Neural progenitor cell (in vitro differentiated cells): ENCODE results near the gene MAGEA8. TPM values are rescaled to one million over a fixed set of nuclear protein-coding genes. Genes with fewer than 3 reads are reported as not detected.
A peak's percentile ranks its signal among the peaks of the same experiment; 100 is the strongest.

ENCODE experiments used
- DNase-seq: peaks from one replicate; pipeline ENCODE4 v3.0.0-alpha.2; 2016; ENCODE audit warnings: low spot score
- H2AFZ ChIP-seq: fragments of 200-600 bp; sonication (generic); replicated peaks from 2 replicates; pipeline ENCODE4 v1.6.1; 2016; ENCODE audit warnings: antibody characterized with exemption
- H3F3A ChIP-seq: fragments of 200-600 bp; sonication (generic); 2 replicates; pipeline ENCODE4 v1.6.1; 2016; ENCODE audit warnings: antibody characterized with exemption, low read depth
- H3K27ac ChIP-seq: fragments of 200-600 bp; sonication (generic); 2 replicates; pipeline ENCODE4 v1.5.1; 2016; ENCODE audit warnings: mild to moderate bottlenecking
- H3K27me3 ChIP-seq: fragments of 200-600 bp; sonication (generic); 2 replicates; pipeline ENCODE4 v1.6.1; 2016; ENCODE audit warnings: mild to moderate bottlenecking, moderate library complexity
- H3K36me3 ChIP-seq: fragments of 200-600 bp; sonication (generic); 2 replicates; pipeline ENCODE4 v1.5.1; 2016
- H3K4me1 ChIP-seq: fragments of 200-600 bp; sonication (generic); 2 replicates; pipeline ENCODE4 v1.6.1; 2016; ENCODE audit warnings: mixed run types
- H3K4me2 ChIP-seq: fragments of 200-600 bp; sonication (generic); 2 replicates; pipeline ENCODE4 v1.6.1; 2016
- H3K4me3 ChIP-seq: fragments of 200-600 bp; sonication (generic); 2 replicates; pipeline ENCODE4 v1.5.1; 2016
- H3K79me2 ChIP-seq: fragments of 200-600 bp; sonication (generic); 2 replicates; pipeline ENCODE4 v1.6.1; 2016; ENCODE audit warnings: low read depth
- H3K9ac ChIP-seq: fragments of 200-600 bp; sonication (generic); 2 replicates; pipeline ENCODE4 v1.6.1; 2016
- H3K9me3 ChIP-seq: fragments of 200-600 bp; sonication (generic); 2 replicates; pipeline ENCODE4 v1.5.1; 2016; ENCODE audit warnings: low read depth
- H4K20me1 ChIP-seq: fragments of 200-600 bp; sonication (generic); 2 replicates; pipeline ENCODE4 v1.6.1; 2016; ENCODE audit warnings: low read depth
- H3K27ac Mint-ChIP-seq: 3 replicates; pipeline ENCODE4 v1.8.0; 2021; ENCODE audit warnings: mixed read lengths
- H3K27me3 Mint-ChIP-seq: 2 replicates; pipeline ENCODE4 v1.8.0; 2022; ENCODE audit warnings: low read depth, mild to moderate bottlenecking, inconsistent platforms, moderate library complexity, mixed read lengths; ENCODE audit not compliant: insufficient read depth
- H3K36me3 Mint-ChIP-seq: 3 replicates; pipeline ENCODE4 v1.8.0; 2021; ENCODE audit warnings: mixed read lengths
- H3K4me1 Mint-ChIP-seq: 3 replicates; pipeline ENCODE4 v1.8.0; 2021; ENCODE audit warnings: mixed read lengths
- H3K4me3 Mint-ChIP-seq: 3 replicates; pipeline ENCODE4 v1.8.0; 2021; ENCODE audit warnings: mild to moderate bottlenecking, moderate library complexity, mixed read lengths
- H3K9me3 Mint-ChIP-seq: 3 replicates; pipeline ENCODE4 v1.8.0; 2020; ENCODE audit warnings: mixed read lengths
- EZH2 ChIP-seq: fragments of 200-600 bp; sonication (generic); IDR thresholded peaks from 2 replicates; pipeline ENCODE4 v1.6.1; 2017; ENCODE audit warnings: antibody characterized with exemption, mild to moderate bottlenecking, moderate library complexity
- EZH2phosphoT487 ChIP-seq: fragments of 200-600 bp; sonication (generic); IDR thresholded peaks from 2 replicates; pipeline ENCODE4 v1.6.1; 2017; ENCODE audit warnings: antibody characterized with exemption
- total RNA-seq: library from RNA; depleted of rRNA; stranded (reverse); fragments of >200 nt; gene quantifications from 2 replicates; pipeline ENCODE4 v1.2.3, GENCODE V29; 2015; ENCODE audit warnings: low replicate concordance
- TF ChIP-seq, protein P1 (sequence below): fragments of 200-600 bp; sonication (generic); IDR thresholded peaks from 2 replicates; pipeline ENCODE4 v1.5.1; 2017; ENCODE audit warnings: antibody characterized with exemption, mild to moderate bottlenecking

The MAGEA8 gene
- total RNA-seq, 1 donor from 2014 or later: not detected

DNA sequence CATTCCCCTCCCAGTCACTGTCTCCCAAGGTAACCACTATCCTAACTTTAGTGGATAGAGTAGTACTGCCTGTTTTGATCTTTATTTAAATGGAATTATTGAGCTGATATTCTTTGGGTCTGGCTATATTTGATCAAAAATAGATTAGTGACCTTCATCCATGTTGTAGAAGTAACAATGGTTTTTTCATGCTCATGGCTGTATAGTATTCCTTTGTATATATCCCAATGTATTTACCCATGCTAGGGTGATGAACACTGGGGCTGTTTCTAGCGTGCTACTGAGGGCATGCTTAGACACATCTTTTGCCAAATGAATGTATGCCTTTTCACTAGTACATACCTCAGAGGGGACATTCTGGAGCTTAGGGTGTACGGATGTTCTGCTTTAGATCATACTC, 10.1 kb upstream of the MAGEA8 start:
- no peaks in the 10 kb centered on the region for H3K79me2 ChIP-seq
- H3K9me3 ChIP-seq: no peaks in the 10 kb centered on the region
- H3K27me3 Mint-ChIP-seq: no peaks in the 10 kb centered on the region
- H3K4me3 Mint-ChIP-seq: no peak overlapping the region
- no peak for DNase-seq
- no peaks in the 10 kb centered on the region for H3K4me1 Mint-ChIP-seq
- H3K4me1 ChIP-seq: no peaks in the 10 kb centered on the region
- no peak overlapping the region for H3K27ac Mint-ChIP-seq
- TF ChIP-seq, protein P1, sequence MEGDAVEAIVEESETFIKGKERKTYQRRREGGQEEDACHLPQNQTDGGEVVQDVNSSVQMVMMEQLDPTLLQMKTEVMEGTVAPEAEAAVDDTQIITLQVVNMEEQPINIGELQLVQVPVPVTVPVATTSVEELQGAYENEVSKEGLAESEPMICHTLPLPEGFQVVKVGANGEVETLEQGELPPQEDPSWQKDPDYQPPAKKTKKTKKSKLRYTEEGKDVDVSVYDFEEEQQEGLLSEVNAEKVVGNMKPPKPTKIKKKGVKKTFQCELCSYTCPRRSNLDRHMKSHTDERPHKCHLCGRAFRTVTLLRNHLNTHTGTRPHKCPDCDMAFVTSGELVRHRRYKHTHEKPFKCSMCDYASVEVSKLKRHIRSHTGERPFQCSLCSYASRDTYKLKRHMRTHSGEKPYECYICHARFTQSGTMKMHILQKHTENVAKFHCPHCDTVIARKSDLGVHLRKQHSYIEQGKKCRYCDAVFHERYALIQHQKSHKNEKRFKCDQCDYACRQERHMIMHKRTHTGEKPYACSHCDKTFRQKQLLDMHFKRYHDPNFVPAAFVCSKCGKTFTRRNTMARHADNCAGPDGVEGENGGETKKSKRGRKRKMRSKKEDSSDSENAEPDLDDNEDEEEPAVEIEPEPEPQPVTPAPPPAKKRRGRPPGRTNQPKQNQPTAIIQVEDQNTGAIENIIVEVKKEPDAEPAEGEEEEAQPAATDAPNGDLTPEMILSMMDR: no peak
- TF ChIP-seq EZH2 (no peak), EZH2phosphoT487 (no peak)
- no peaks in the 10 kb centered on the region for H4K20me1 ChIP-seq
- no peaks in the 10 kb centered on the region for H3K27me3 ChIP-seq
- H2AFZ ChIP-seq: no peak overlapping the region
- no peaks in the 10 kb centered on the region for H3K36me3 ChIP-seq
- H3K9ac ChIP-seq: no peak overlapping the region
- no peaks in the 10 kb centered on the region for H3F3A ChIP-seq
- no peak overlapping the region for H3K4me3 ChIP-seq
- peaks cover 5% of the 10 kb centered on the region for H3K9me3 Mint-ChIP-seq
- no peak overlapping the region for H3K4me2 ChIP-seq
- H3K27ac ChIP-seq: no peak overlapping the region
- no peaks in the 10 kb centered on the region for H3K36me3 Mint-ChIP-seq

DNA sequence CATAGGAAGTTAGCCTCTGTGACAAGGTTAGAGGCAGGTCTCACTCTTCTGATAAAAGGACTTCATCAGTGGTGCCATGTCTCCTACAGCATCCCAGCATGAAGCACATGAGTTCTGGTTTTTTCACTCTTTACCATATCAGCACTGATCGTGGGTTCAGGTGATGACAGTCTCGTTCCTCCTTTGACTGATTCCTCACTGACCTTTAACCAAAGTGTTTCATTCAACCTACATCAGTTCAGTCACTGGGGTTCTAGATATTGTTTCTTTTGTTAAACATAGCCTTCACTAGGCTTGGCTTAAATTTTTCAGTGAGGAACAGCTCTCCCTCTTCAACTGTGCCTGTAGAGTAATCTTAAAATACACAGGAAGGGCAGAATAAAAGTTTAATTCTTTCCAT, 9.6 kb upstream of the MAGEA8 start:
- H3K36me3 Mint-ChIP-seq: no peaks in the 10 kb centered on the region
- no peak overlapping the region for H3K9ac ChIP-seq
- no peaks in the 10 kb centered on the region for H3K36me3 ChIP-seq
- no peaks in the 10 kb centered on the region for H3K9me3 ChIP-seq
- H2AFZ ChIP-seq: no peak overlapping the region
- H3K9me3 Mint-ChIP-seq: peaks cover 5% of the 10 kb centered on the region
- H3K79me2 ChIP-seq: no peaks in the 10 kb centered on the region
- no peak overlapping the region for H3K4me3 Mint-ChIP-seq
- H3K4me1 ChIP-seq: no peaks in the 10 kb centered on the region
- no peak overlapping the region for H3K4me3 ChIP-seq
- H3K27ac Mint-ChIP-seq: no peak overlapping the region
- TF ChIP-seq, protein P1: no peak
- no peak for TF ChIP-seq EZH2
- TF ChIP-seq EZH2phosphoT487: no peak
- H4K20me1 ChIP-seq: no peaks in the 10 kb centered on the region
- H3F3A ChIP-seq: no peaks in the 10 kb centered on the region
- no peak overlapping the region for H3K27ac ChIP-seq
- no peak overlapping the region for H3K4me2 ChIP-seq
- DNase-seq: no peak
- no peaks in the 10 kb centered on the region for H3K27me3 Mint-ChIP-seq
- H3K4me1 Mint-ChIP-seq: no peaks in the 10 kb centered on the region
- H3K27me3 ChIP-seq: no peaks in the 10 kb centered on the region

- no peaks in the 10 kb centered on the region for H4K20me1 ChIP-seq
- Mint-ChIP-seq H3K4me1 (no peaks in the 10 kb centered on the region), H3K9me3 (peaks cover 5% of the 10 kb centered on the region), H3K27ac (no peak overlapping the region), H3K27me3 (no peaks in the 10 kb centered on the region), H3K4me3 (no peak overlapping the region), H3K36me3 (no peaks in the 10 kb centered on the region)
- no peaks in the 10 kb centered on the region for H3K79me2 ChIP-seq
- H3K36me3 ChIP-seq: no peaks in the 10 kb centered on the region
- no peak overlapping the region for H3K9ac ChIP-seq
- H3F3A ChIP-seq: no peaks in the 10 kb centered on the region
- no peaks in the 10 kb centered on the region for H3K27me3 ChIP-seq
- no peaks in the 10 kb centered on the region for H3K4me1 ChIP-seq
- TF ChIP-seq EZH2phosphoT487: no peak
- TF ChIP-seq, protein P1: peak; percentile 48
- no peaks in the 10 kb centered on the region for H3K9me3 ChIP-seq
- DNase-seq: peak; percentile 39
- H2AFZ ChIP-seq: no peak overlapping the region
- no peak overlapping the region for H3K27ac ChIP-seq
- H3K4me2 ChIP-seq: no peak overlapping the region
- no peak overlapping the region for H3K4me3 ChIP-seq
Observed at GRCh38 chrX:149871940-149872339, 9.0 kb upstream of the MAGEA8 start.
